ENCODE results near the gene CBR3. TPM values are rescaled to one million over a fixed set of nuclear protein-coding genes. Genes with fewer than 3 reads are reported as not detected.

The CBR3 gene
- total and polyA plus RNA-seq, 2 donors (not counting 3 experiments of a cell fraction or from before 2014, with no cell fraction given) = 9.7 to 13.3 TPM

GRCh38 chr21:36126621-36127110 is 8.2 kb upstream of the CBR3 start:
- TF ChIP-seq FOS (IDR thresholded peaks at IDR 0.05; ENCODE audit: borderline replicate concordance, insufficient read depth, low read length) (no peak), EZH2 (IDR thresholded peaks at IDR 0.05; ENCODE audit: borderline replicate concordance, low read depth, low read length, severe bottlenecking) (no peak), GATA2 (IDR thresholded peaks at IDR 0.05; ENCODE audit: insufficient read depth, insufficient read length, low read depth, low read length) (no peak), POLR2AphosphoS5 (IDR thresholded peaks at IDR 0.05; ENCODE audit: insufficient read depth, low read depth, low read length) (no peak), JUN (IDR thresholded peaks at IDR 0.05; ENCODE audit: borderline replicate concordance, insufficient read depth, insufficient read length, low read depth) (no peak), MAX (IDR thresholded peaks at IDR 0.05; ENCODE audit: insufficient read depth, insufficient read length) (no peak), MYC (IDR thresholded peaks at IDR 0.05; ENCODE audit: low read depth, low read length) (no peak), CTCF (IDR thresholded peaks at IDR 0.05; ENCODE audit: extremely low read depth in 1 of 2, insufficient read depth in 1 of 2, low read depth in 1 of 2, low read length in 2 of 2) (no peak), POLR2A (IDR thresholded peaks at IDR 0.05; ENCODE audit: low read depth, low read length) (no peak)

More at GRCh38 chr21:36126621-36127110, 8.2 kb upstream of the CBR3 start:
- intact Hi-C loops (cut with micrococcal nuclease) (no loop called here), dilution Hi-C loops (cut with MboI; ENCODE audit: extremely low pct_ligation_motif_present, low sequenced_read_pairs) (no loop called here)
- Histone ChIP-seq H3K9me3 (replicated peaks; ENCODE audit: control insufficient read depth, insufficient read depth, low read length) (no peaks in the 10 kb centered on the region), H3K79me2 (ENCODE audit: control insufficient read depth, insufficient read depth, low read length) (no peaks in the 10 kb centered on the region), H4K20me1 (replicated peaks; ENCODE audit: control insufficient read depth, extremely low read depth, insufficient read depth, low read length) (no peaks in the 10 kb centered on the region), H2AFZ (ENCODE audit: low read depth, low read length) (no peak overlapping the region), H3K27ac (ENCODE audit: insufficient read depth, low read depth, low read length) (no peak overlapping the region), H3K27me3 (ENCODE audit: control insufficient read depth in 2 of 2, insufficient read depth in 2 of 2, low read length in 2 of 2) (peaks cover 3% of the 10 kb centered on the region in 2 experiments), H3K4me1 (ENCODE audit: control insufficient read depth, extremely low read depth, insufficient read depth, low read length) (no peaks in the 10 kb centered on the region), H3K4me2 (ENCODE audit: insufficient read depth, low read length) (no peak overlapping the region), H3K36me3 (ENCODE audit: control insufficient read depth in 2 of 2, extremely low read depth in 1 of 2, insufficient read depth in 2 of 2, low read length in 2 of 2) (no peaks in the 10 kb centered on the region), H3K4me3 (replicated peaks in 1 of 3; ENCODE audit: insufficient read depth in 1 of 3, low read depth in 1 of 3, low read length in 3 of 3) (no peak overlapping the region), H3K9me1 (replicated peaks; ENCODE audit: control insufficient read depth, extremely low read depth, insufficient read depth, low read length) (no peaks in the 10 kb centered on the region), H3K9ac (replicated peaks; ENCODE audit: extremely low read depth, insufficient read depth, low read length) (no peak overlapping the region)
- POLR2A ChIA-PET = interaction anchor here (1.0 kb wide), 1 partner anchor 10 kb away, joined by 4 read pairs; no protein-coding TSS in a partner anchor
- DNase-seq (ENCODE audit: low read depth, low spot score) (no peak), FAIRE-seq (no peak)
- BruUV-seq (replicated peaks) = no TSS peak
- CTCF ChIA-PET = no interaction called here

Measured in endothelial cell of umbilical vein (primary cell).